ENCODE results near the gene ITGA11. TPM values are rescaled to one million over a fixed set of nuclear protein-coding genes. Genes with fewer than 3 reads are reported as not detected.

The ITGA11 gene
- total and polyA plus RNA-seq, 2 of the 4 experiments (the other 2 are of a cell fraction) = 4.1 to 6.6 TPM

GRCh38 chr15:68268405-68268804, 163.6 kb downstream of the ITGA11 start:
- Histone ChIP-seq H3K4ac (ENCODE audit: low read depth, low read length) (no peak overlapping the region), H4K5ac (ENCODE audit: low read depth, low read length) (no peak overlapping the region), H4K8ac (ENCODE audit: low read depth in 2 of 2, low read length in 2 of 2) (no peak overlapping the region), H3K36me3 (ENCODE audit: control insufficient read depth, insufficient read depth, low read length) (no peaks in the 10 kb centered on the region), H2AFZ (replicated peaks; ENCODE audit: low read length, poor library complexity) (no peak overlapping the region), H2BK20ac (ENCODE audit: low read depth, low read length) (no peak overlapping the region), H4K91ac (ENCODE audit: insufficient read depth, low read depth, low read length) (no peak overlapping the region), H3K9me3 (ENCODE audit: control insufficient read depth, insufficient read depth, low read length) (no peaks in the 10 kb centered on the region), H2AK5ac (ENCODE audit: low read depth, low read length) (no peak overlapping the region), H3K23ac (ENCODE audit: low read depth, low read length) (no peak overlapping the region), H3K4me3 (ENCODE audit: insufficient read depth, low read depth, low read length) (no peak overlapping the region), H3K9me1 (ENCODE audit: insufficient read depth, low read length) (peaks cover 8% of the 10 kb centered on the region), H2BK15ac (ENCODE audit: low read depth, low read length) (no peak overlapping the region), H3K4me2 (ENCODE audit: low read depth, low read length) (no peak overlapping the region), H3K14ac (replicated peaks; ENCODE audit: low read depth, low read length) (no peak overlapping the region), H2AK9ac (replicated peaks; ENCODE audit: low read depth, low read length, poor library complexity) (no peak overlapping the region), H4K20me1 (ENCODE audit: insufficient read depth, low read length) (no peaks in the 10 kb centered on the region), H2BK120ac (ENCODE audit: low read depth, low read length) (no peak overlapping the region), H3K9ac (ENCODE audit: low read depth, low read length) (no peak overlapping the region), H3K18ac (ENCODE audit: low read depth, low read length) (no peak overlapping the region), H3K79me1 (ENCODE audit: low read depth in 1 of 2, low read length in 2 of 2) (peaks cover 2 to 3% of the 10 kb centered on the region in 2 experiments; a peak in 3 of 4 replicates), H3K27me3 (ENCODE audit: control insufficient read depth, insufficient read depth, low read length) (0 out of 2 replicates have a peak, but pooled peaks cover 1% of the 10 kb centered on the region), H3K27ac (ENCODE audit: insufficient read depth, low read length) (no peak overlapping the region), H2BK5ac (ENCODE audit: low read depth, low read length, poor library complexity, severe bottlenecking) (no peak overlapping the region), H3K56ac (ENCODE audit: extremely low read depth, insufficient read depth, low read length) (no peak overlapping the region), H3K4me1 (ENCODE audit: control insufficient read depth, insufficient read depth, low read length) (peaks cover 17% of the 10 kb centered on the region)
- dilution Hi-C loops (cut with HindIII; ENCODE audit: low sequenced_read_pairs, unreplicated experiment) = no loop called here
- no CpG with 5 or more reads among the region's 3 CpGs for WGBS, 2 experiments (ENCODE audit: extremely low coverage in 2 of 2, insufficient read length in 1 of 2)
- POLR2A ChIA-PET (ENCODE audit: unreplicated experiment) = no interaction called here
- in situ Hi-C loops (cut with MboI; ENCODE audit: low sequenced_read_pairs) = no loop called here
- ATAC-seq (ENCODE audit: low read depth) = no peak
- intact Hi-C loops (cut with micrococcal nuclease) = no loop called here
- CTCF ChIA-PET = no interaction called here
- no peak for TF ChIP-seq CEBPB (IDR thresholded peaks at IDR 0.05; ENCODE audit: low read depth, low read length)
- TF ChIP-seq CHD1 (IDR thresholded peaks at IDR 0.05; ENCODE audit: low read depth, low read length) = no peak
- TF ChIP-seq USF2 (IDR thresholded peaks at IDR 0.05; ENCODE audit: low read depth, low read length) = no peak
- TF ChIP-seq POLR2A (IDR thresholded peaks at IDR 0.05; ENCODE audit: low read depth, low read length) = no peak
- TF ChIP-seq RAD21 (IDR thresholded peaks at IDR 0.05; ENCODE audit: low read length) = no peak
- no peak for TF ChIP-seq MAZ (IDR thresholded peaks at IDR 0.05; ENCODE audit: borderline replicate concordance, low read depth, low read length)
- no peak for TF ChIP-seq RCOR1 (IDR thresholded peaks at IDR 0.05; ENCODE audit: insufficient replicate concordance, low read length)
- TF ChIP-seq SMC3 (IDR thresholded peaks at IDR 0.05; ENCODE audit: low read depth, low read length) = no peak
- no peak for TF ChIP-seq FOS (IDR thresholded peaks at IDR 0.05; ENCODE audit: low read depth, low read length)
- TF ChIP-seq MXI1 (IDR thresholded peaks at IDR 0.05; ENCODE audit: borderline replicate concordance, low read depth, low read length) = no peak
- no peak for TF ChIP-seq BHLHE40 (IDR thresholded peaks at IDR 0.05; ENCODE audit: low read depth, low read length)
- no peak for TF ChIP-seq ELK1 (IDR thresholded peaks at IDR 0.05; ENCODE audit: borderline replicate concordance, low read depth, low read length)
- TF ChIP-seq RFX5 (IDR thresholded peaks at IDR 0.05; ENCODE audit: low read depth, low read length) = no peak
- no peak for TF ChIP-seq CTCF (conservative IDR thresholded peaks at IDR 0.05; ENCODE audit: low read depth, low read length)
- no peak for TF ChIP-seq NFE2L2 (IDR thresholded peaks at IDR 0.05; ENCODE audit: low read depth, low read length)
- TF ChIP-seq MAFK (IDR thresholded peaks at IDR 0.05; ENCODE audit: low read depth, low read length) = no peak
- peak; percentile 65 for DNase-seq
- BruUV-seq (replicated peaks) = no TSS peak

Data from IMR-90 (cell line).